HEK293T (cell line): Measurements from ENCODE around the gene DNAJA2.

Experiments used
- ARNT ChIP-seq: fragments of 450-650 bp; IDR thresholded peaks from 2 replicates; pipeline ENCODE4 v1.6.1; 2017; ENCODE audit warnings: mild to moderate bottlenecking
- ELF4 ChIP-seq: fragments of 450-650 bp; IDR thresholded peaks from 2 replicates; pipeline ENCODE4 v1.6.1; 2017; ENCODE audit warnings: antibody characterized with exemption
- L3MBTL2 ChIP-seq: fragments of 450-650 bp; conservative IDR thresholded peaks from 2 replicates; pipeline ENCODE4 v1.6.1; 2016; ENCODE audit warnings: mild to moderate bottlenecking
- NFRKB ChIP-seq: fragments of 450-650 bp; IDR thresholded peaks from 2 replicates; pipeline ENCODE4 v1.6.1; 2016; ENCODE audit warnings: mild to moderate bottlenecking, moderate library complexity
- SP1 ChIP-seq: fragments of 450-650 bp; IDR thresholded peaks from 2 replicates; pipeline ENCODE4 v1.6.1; 2017
- TF ChIP-seq, protein P1 (sequence below): fragments of 450-650 bp; IDR thresholded peaks from 2 replicates; pipeline ENCODE4 v1.6.1; 2016

DNA sequence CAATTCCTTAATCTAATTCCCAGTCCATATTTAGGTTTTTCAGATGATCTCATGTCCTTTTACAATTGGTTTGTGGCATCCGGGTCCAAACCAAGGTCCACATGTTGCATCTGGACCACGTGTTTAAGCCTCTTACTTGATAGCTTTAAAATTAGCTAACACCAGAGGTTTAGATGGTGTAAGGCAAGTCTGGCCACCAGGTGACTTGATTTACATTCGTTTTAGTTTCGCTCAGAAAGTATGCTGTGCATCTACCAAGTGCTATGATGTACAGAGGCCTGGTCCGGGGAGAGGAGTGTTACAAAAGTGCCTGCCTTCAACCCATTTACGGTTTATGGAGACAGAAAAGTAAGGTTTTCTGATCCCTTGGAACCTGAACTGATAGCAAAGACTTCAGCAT is 878 bp upstream of the DNAJA2 start:
- TF ChIP-seq ARNT (no peak), NFRKB (no peak), ELF4 (no peak), SP1 (no peak), L3MBTL2 (no peak)
- TF ChIP-seq, protein P1, sequence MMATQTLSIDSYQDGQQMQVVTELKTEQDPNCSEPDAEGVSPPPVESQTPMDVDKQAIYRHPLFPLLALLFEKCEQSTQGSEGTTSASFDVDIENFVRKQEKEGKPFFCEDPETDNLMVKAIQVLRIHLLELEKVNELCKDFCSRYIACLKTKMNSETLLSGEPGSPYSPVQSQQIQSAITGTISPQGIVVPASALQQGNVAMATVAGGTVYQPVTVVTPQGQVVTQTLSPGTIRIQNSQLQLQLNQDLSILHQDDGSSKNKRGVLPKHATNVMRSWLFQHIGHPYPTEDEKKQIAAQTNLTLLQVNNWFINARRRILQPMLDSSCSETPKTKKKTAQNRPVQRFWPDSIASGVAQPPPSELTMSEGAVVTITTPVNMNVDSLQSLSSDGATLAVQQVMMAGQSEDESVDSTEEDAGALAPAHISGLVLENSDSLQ = no peak
